OCI-LY7 (cell line): ENCODE results near the gene PLD5. TPM values are rescaled to one million over a fixed set of nuclear protein-coding genes. Genes with fewer than 3 reads are reported as not detected.
"Not testable (repeated sequence)": the region's sequence is repeated elsewhere in the genome, so short reads cannot be mapped to it uniquely, and the experiment has no call there.

Experiments used
- BruUV-seq: library from RNA; stranded (reverse); fragments of 400-500 nt; replicated peaks from 2 replicates; lab custom pipeline; 2021; lab: Mats Ljungman, UMichigan
- CTCF ChIA-PET: fragments of 300-600 bp; sonication (Branson Sonifier 250); formaldehyde crosslinking; loops from one replicate; lab custom pipeline; 2022; ENCODE audit warnings: antibody characterized with exemption; ENCODE audit not compliant: unreplicated experiment; lab: Charles Lee
- POLR2A ChIA-PET: fragments of 300-600 bp; sonication (Branson Sonifier 250); formaldehyde crosslinking; loops from one replicate; lab custom pipeline; 2022; ENCODE audit warnings: antibody characterized with exemption; lab: Charles Lee
- DNase-seq: peaks from one replicate; pipeline ENCODE4 v3.0.0-alpha.2; 2015; ENCODE audit warnings: low spot score
- H2AFZ ChIP-seq: fragments of 200-600 bp; sonication (generic), shearing (Covaris generic); 2 replicates; pipeline ENCODE4 v1.6.1; 2014; ENCODE audit warnings: mild to moderate bottlenecking, antibody characterized with exemption, low read length, moderate library complexity
- H3K27ac ChIP-seq: fragments of 200-600 bp; sonication (generic); 2 replicates; pipeline ENCODE4 v1.5.1; 2014; ENCODE audit warnings: mixed run types, low read depth, mild to moderate bottlenecking, moderate library complexity, low read length, inconsistent platforms; ENCODE audit not compliant: poor library complexity, severe bottlenecking
- H3K36me3 ChIP-seq: fragments of 200-600 bp; sonication (generic); 2 replicates; pipeline ENCODE4 v1.6.1; 2014; ENCODE audit warnings: mild to moderate bottlenecking, antibody characterized with exemption, low read length, moderate library complexity, mixed read lengths; ENCODE audit not compliant: insufficient read depth
- H3K4me1 ChIP-seq: fragments of 200-600 bp; sonication (generic); 2 replicates; pipeline ENCODE4 v1.5.1; 2014; ENCODE audit warnings: mild to moderate bottlenecking, low read length; ENCODE audit not compliant: insufficient read depth, poor library complexity, severe bottlenecking
- H3K4me2 ChIP-seq: fragments of 200-600 bp; sonication (generic); 2 replicates; pipeline ENCODE4 v1.6.1; 2014; ENCODE audit warnings: mild to moderate bottlenecking, low read length
- H3K4me3 ChIP-seq: fragments of 200-600 bp; sonication (generic); 2 replicates; pipeline ENCODE4 v1.5.1; 2014; ENCODE audit warnings: mild to moderate bottlenecking, low read depth, low read length; ENCODE audit not compliant: poor library complexity, severe bottlenecking
- H3K79me2 ChIP-seq: fragments of 200-600 bp; sonication (generic); 2 replicates; pipeline ENCODE4 v1.6.1; 2016; ENCODE audit warnings: low read depth, mild to moderate bottlenecking, low read length, moderate library complexity, mixed read lengths; ENCODE audit not compliant: insufficient read depth
- H3K9me2 ChIP-seq: fragments of 200-600 bp; sonication (generic); 2 replicates; pipeline ENCODE4 v1.6.1; 2016; ENCODE audit warnings: mild to moderate bottlenecking, low read length, mixed read lengths; ENCODE audit not compliant: insufficient read depth
- H3K9me3 ChIP-seq: fragments of 200-600 bp; sonication (generic); 2 replicates; pipeline ENCODE4 v1.6.1; 2014; ENCODE audit warnings: mild to moderate bottlenecking, mixed run types, low read length, mixed read lengths
- H4K20me1 ChIP-seq: fragments of 200-600 bp; sonication (generic); 2 replicates; pipeline ENCODE4 v1.6.1; 2014; ENCODE audit warnings: mild to moderate bottlenecking, antibody characterized with exemption, low read length, moderate library complexity, mixed read lengths; ENCODE audit not compliant: insufficient read depth
- CTCF ChIP-seq: fragments of 200-600 bp; sonication (generic); conservative IDR thresholded peaks from 2 replicates; pipeline ENCODE4 v1.5.1; 2014; ENCODE audit warnings: mild to moderate bottlenecking, antibody characterized with exemption, low read length, moderate library complexity, mixed read lengths
- EZH2phosphoT487 ChIP-seq: fragments of 200-600 bp; sonication (generic); IDR thresholded peaks from 2 replicates; pipeline ENCODE4 v1.6.1; 2018; ENCODE audit warnings: low read depth, borderline replicate concordance, mild to moderate bottlenecking, mixed run types, antibody characterized with exemption, low read length, moderate library complexity, mixed read lengths
- intact Hi-C: fragments of 100-400 bp; cut with micrococcal nuclease; formaldehyde crosslinking; loops from one replicate; pipeline ENCODE4 v1.10.0; 2022; ENCODE audit not compliant: unreplicated experiment
- total RNA-seq, 2 experiments: library from RNA; depleted of rRNA in 1 of 2; stranded (reverse); fragments of >200 nt in 1 of 2; shearing (Covaris generic) in 1 of 2; gene quantifications; 2 replicates each; pipeline ENCODE4 v1.2.3, GENCODE V29; 2014 to 2022

Gene PLD5
- total RNA-seq, 2 experiments from 2014 or later: not detected

GRCh38 chr1:242184955-242185354 lies 339.5 kb downstream of the PLD5 start:
- no TSS peak for BruUV-seq
- Histone ChIP-seq H3K27ac (no peak overlapping the region), H3K9me3 (no peaks in the 10 kb centered on the region), H4K20me1 (no peaks in the 10 kb centered on the region), H3K4me1 (no peaks in the 10 kb centered on the region), H3K4me3 (no peak overlapping the region), H3K79me2 (no peaks in the 10 kb centered on the region), H3K4me2 (no peak overlapping the region), H2AFZ (no peak overlapping the region), H3K36me3 (no peaks in the 10 kb centered on the region), H3K9me2 (no peaks in the 10 kb centered on the region)
- TF ChIP-seq CTCF: no peak
- no peak for TF ChIP-seq EZH2phosphoT487
- CTCF ChIA-PET: no interaction called here
- POLR2A ChIA-PET: no interaction called here
- intact Hi-C loops: no loop called here
- DNase-seq: no peak

GRCh38 chr1:242179767-242180166 lies 344.7 kb downstream of the PLD5 start:
- intact Hi-C loops, H3K4me2 ChIP-seq, H3K79me2 ChIP-seq, H3K27ac ChIP-seq, H2AFZ ChIP-seq, H4K20me1 ChIP-seq, CTCF ChIA-PET, H3K9me2 ChIP-seq, H3K4me1 ChIP-seq, BruUV-seq, DNase-seq, H3K36me3 ChIP-seq, H3K4me3 ChIP-seq, H3K9me3 ChIP-seq: not testable (repeated sequence)
- POLR2A ChIA-PET: interaction anchor here (0.6 to 1.1 kb wide), 2 partner anchors 12 to 628 kb away, joined by 3 read pairs; no protein-coding TSS in a partner anchor

GRCh38 chr1:242178924-242179708 lies 345.4 kb downstream of the PLD5 start:
- H4K20me1 ChIP-seq: no peaks in the 10 kb centered on the region
- H2AFZ ChIP-seq: no peak overlapping the region
- H3K4me3 ChIP-seq: no peak overlapping the region
- no peak overlapping the region for H3K27ac ChIP-seq
- no peaks in the 10 kb centered on the region for H3K36me3 ChIP-seq
- intact Hi-C loops: no loop called here
- no peaks in the 10 kb centered on the region for H3K79me2 ChIP-seq
- ChIA-PET POLR2A (interaction anchor here (0.6 to 1.1 kb wide), 2 partner anchors 11 to 628 kb away, joined by 3 read pairs; no protein-coding TSS in a partner anchor), CTCF (no interaction called here)
- BruUV-seq: no TSS peak
- no peak for TF ChIP-seq CTCF
- no peak for TF ChIP-seq EZH2phosphoT487
- H3K9me2 ChIP-seq: no peaks in the 10 kb centered on the region
- DNase-seq: no peak
- no peak overlapping the region for H3K4me2 ChIP-seq
- no peaks in the 10 kb centered on the region for H3K4me1 ChIP-seq
- H3K9me3 ChIP-seq: no peaks in the 10 kb centered on the region
